Measurements from ENCODE around the gene OGFOD2.

Gene OGFOD2

DNA sequence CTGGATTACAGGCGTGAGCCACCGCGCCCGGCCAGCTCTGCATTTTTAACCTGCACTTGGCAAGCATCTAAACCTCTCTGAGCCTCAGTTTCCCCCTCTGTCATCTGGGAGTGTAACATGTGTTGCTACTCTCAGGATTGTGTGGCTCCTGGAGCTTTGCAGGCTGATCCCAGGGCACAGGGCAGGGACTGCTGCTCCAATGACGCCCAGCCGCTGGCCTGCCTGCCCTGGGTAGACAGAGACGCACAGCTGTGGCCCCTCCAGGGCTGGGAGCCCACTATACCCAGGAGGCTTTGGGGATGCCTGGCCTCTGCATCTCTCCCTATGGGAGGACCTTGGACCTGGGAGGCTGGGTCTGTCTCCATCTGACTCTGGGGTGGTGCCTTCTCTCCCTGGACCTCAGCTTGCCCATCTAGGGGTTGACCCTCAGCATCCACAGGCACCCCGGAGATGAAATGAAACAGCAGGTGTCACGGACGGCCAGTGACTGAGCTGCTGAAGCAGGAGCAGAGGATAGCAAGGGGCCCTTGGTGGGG lies 19.2 kb downstream of the OGFOD2 start:
- Histone ChIP-seq H3K9me3 (ENCODE audit: severe bottlenecking) (no peaks in the 10 kb centered on the region), H3K36me3 (no peaks in the 10 kb centered on the region), H3K27me3 (ENCODE audit: insufficient read depth, low read depth, severe bottlenecking) (no peaks in the 10 kb centered on the region), H3K4me3 (ENCODE audit: low read depth, low read length) (no peak overlapping the region), H3K27ac (no peak overlapping the region)
- TF ChIP-seq, protein P1, sequence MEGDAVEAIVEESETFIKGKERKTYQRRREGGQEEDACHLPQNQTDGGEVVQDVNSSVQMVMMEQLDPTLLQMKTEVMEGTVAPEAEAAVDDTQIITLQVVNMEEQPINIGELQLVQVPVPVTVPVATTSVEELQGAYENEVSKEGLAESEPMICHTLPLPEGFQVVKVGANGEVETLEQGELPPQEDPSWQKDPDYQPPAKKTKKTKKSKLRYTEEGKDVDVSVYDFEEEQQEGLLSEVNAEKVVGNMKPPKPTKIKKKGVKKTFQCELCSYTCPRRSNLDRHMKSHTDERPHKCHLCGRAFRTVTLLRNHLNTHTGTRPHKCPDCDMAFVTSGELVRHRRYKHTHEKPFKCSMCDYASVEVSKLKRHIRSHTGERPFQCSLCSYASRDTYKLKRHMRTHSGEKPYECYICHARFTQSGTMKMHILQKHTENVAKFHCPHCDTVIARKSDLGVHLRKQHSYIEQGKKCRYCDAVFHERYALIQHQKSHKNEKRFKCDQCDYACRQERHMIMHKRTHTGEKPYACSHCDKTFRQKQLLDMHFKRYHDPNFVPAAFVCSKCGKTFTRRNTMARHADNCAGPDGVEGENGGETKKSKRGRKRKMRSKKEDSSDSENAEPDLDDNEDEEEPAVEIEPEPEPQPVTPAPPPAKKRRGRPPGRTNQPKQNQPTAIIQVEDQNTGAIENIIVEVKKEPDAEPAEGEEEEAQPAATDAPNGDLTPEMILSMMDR (IDR thresholded peaks at IDR 0.05; ENCODE audit: low read depth, low read length), result no peak
- DNase-seq, result no peak

GRCh38 chr12:122994781-122995502 lies 19.9 kb downstream of the OGFOD2 start:
- H3K27me3 ChIP-seq (ENCODE audit: insufficient read depth, low read depth, severe bottlenecking), result no peaks in the 10 kb centered on the region
- TF ChIP-seq, protein P1 (IDR thresholded peaks at IDR 0.05; ENCODE audit: low read depth, low read length), result no peak
- H3K36me3 ChIP-seq, result no peaks in the 10 kb centered on the region
- no peak overlapping the region for H3K27ac ChIP-seq
- DNase-seq, result no peak
- H3K4me3 ChIP-seq (ENCODE audit: low read depth, low read length), result no peak overlapping the region
- no peaks in the 10 kb centered on the region for H3K9me3 ChIP-seq (ENCODE audit: severe bottlenecking)

DNA sequence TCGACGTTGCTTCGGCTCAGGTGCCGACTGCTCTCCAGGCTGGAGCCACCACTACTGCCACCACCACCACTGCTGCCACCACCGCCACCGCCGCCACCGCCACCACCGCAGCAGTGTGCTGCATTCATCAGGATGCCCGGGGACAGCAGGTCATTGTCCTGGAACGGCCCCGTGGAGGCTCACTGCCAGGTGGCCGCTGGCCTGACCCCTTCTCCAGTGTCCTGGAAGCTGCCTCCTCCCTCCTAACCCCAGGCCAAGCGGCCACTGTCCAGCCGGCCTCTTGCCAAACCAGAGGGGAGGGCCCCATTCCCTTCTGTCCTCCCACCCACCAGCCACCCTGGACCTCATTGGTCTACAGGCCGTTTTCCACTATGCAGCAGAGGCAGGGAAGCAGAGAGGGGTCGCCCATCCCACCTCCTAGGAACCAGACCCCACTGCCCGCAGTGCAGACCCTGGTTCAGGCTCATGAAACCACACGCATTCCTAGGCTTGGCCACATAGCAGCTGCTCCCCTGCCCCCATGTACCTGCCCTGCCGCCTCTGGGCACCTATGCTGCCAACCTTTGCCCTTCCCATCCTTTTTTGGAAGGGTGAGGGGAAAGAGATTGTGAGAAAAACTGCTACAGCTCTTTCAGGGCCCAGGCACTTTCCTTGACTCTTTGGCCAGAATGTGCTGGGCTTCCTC lies 20.6 kb downstream of the OGFOD2 start:
- DNase-seq, result no peak
- Histone ChIP-seq H3K9me3 (ENCODE audit: severe bottlenecking) (no peaks in the 10 kb centered on the region), H3K27ac (no peak overlapping the region), H3K27me3 (ENCODE audit: insufficient read depth, low read depth, severe bottlenecking) (no peaks in the 10 kb centered on the region), H3K36me3 (no peaks in the 10 kb centered on the region), H3K4me3 (ENCODE audit: low read depth, low read length) (no peak overlapping the region)
- TF ChIP-seq, protein P1 (IDR thresholded peaks at IDR 0.05; ENCODE audit: low read depth, low read length), result no peak

- Histone ChIP-seq H3K27me3 (ENCODE audit: insufficient read depth, low read depth, severe bottlenecking) (no peaks in the 10 kb centered on the region), H3K36me3 (no peaks in the 10 kb centered on the region), H3K27ac (no peak overlapping the region), H3K9me3 (ENCODE audit: severe bottlenecking) (no peaks in the 10 kb centered on the region), H3K4me3 (ENCODE audit: low read depth, low read length) (no peak overlapping the region)
- TF ChIP-seq, protein P1 (IDR thresholded peaks at IDR 0.05; ENCODE audit: low read depth, low read length), result no peak
- no peak for DNase-seq
Observed at GRCh38 chr12:122996188-122996601, 21.2 kb downstream of the OGFOD2 start.

GRCh38 chr12:122996621-122997342 lies 21.7 kb downstream of the OGFOD2 start:
- Histone ChIP-seq H3K36me3 (no peaks in the 10 kb centered on the region), H3K9me3 (ENCODE audit: severe bottlenecking) (no peaks in the 10 kb centered on the region), H3K27me3 (ENCODE audit: insufficient read depth, low read depth, severe bottlenecking) (no peaks in the 10 kb centered on the region), H3K27ac (no peak overlapping the region), H3K4me3 (ENCODE audit: low read depth, low read length) (no peak overlapping the region)
- TF ChIP-seq, protein P1 (IDR thresholded peaks at IDR 0.05; ENCODE audit: low read depth, low read length), result no peak
- DNase-seq, result no peak

All from WERI-Rb-1 (cell line).